ENCODE measurements around the gene NTM.

GRCh38 chr11:131841925-131842635 is 471.7 kb downstream of the NTM start:
- TF ChIP-seq CTCF (IDR thresholded peaks at IDR 0.05; ENCODE audit: low read depth, low read length, poor library complexity, severe bottlenecking) (no peak), EZH2phosphoT487 (IDR thresholded peaks at IDR 0.05; ENCODE audit: borderline replicate concordance, low read length) (no peak)
